DND-41 (cell line): ENCODE results near the gene BAHCC1.

Experiments used
- ATAC-seq: fragments of 200-7000 bp; cut with Tn5 transposase; 3 replicates; pipeline ENCODE4 v1.9.1; 2021; ENCODE audit warnings: low read depth; ENCODE audit not compliant: insufficient read depth
- DNase-seq: peaks from one replicate; pipeline ENCODE4 v3.0.0-alpha.2; 2020
- H2AFZ ChIP-seq: 2 replicates; pipeline ENCODE4 v1.6.0; 2012; ENCODE audit warnings: low read depth, low read length
- H3K27ac ChIP-seq: 2 replicates; pipeline ENCODE4 v1.5.1; 2012; ENCODE audit warnings: low read length, inconsistent platforms
- H3K27me3 ChIP-seq: fragments of 200-600 bp; sonication (generic); 2 replicates; pipeline ENCODE4 v1.6.0; 2012; ENCODE audit warnings: low read length, mild to moderate bottlenecking, inconsistent platforms; ENCODE audit not compliant: insufficient read depth, poor library complexity
- H3K36me3 ChIP-seq: 2 replicates; pipeline ENCODE4 v1.5.1; 2012; ENCODE audit warnings: low read length, inconsistent platforms; ENCODE audit not compliant: insufficient read depth
- H3K4me1 ChIP-seq: 2 replicates; pipeline ENCODE4 v1.5.1; 2012; ENCODE audit warnings: mild to moderate bottlenecking, low read length; ENCODE audit not compliant: insufficient read depth
- H3K4me2 ChIP-seq: 2 replicates; pipeline ENCODE4 v1.6.0; 2012; ENCODE audit warnings: mild to moderate bottlenecking, moderate library complexity, low read length, inconsistent platforms; ENCODE audit not compliant: insufficient read depth
- H3K4me3 ChIP-seq, 2 experiments: fragments of 200-600 bp in 1 of 2; shearing (Covaris generic) in 1 of 2; 2 replicates each; pipeline ENCODE4 v1.5.1; 2012 to 2016; ENCODE audit warnings: inconsistent platforms in 2 of 2, low read length in 2 of 2, mild to moderate bottlenecking in 2 of 2, low read depth in 1 of 2, moderate library complexity in 1 of 2
- H3K79me2 ChIP-seq: 2 replicates; pipeline ENCODE4 v1.6.0; 2012; ENCODE audit warnings: low read length, inconsistent platforms; ENCODE audit not compliant: insufficient read depth
- H3K9ac ChIP-seq: 2 replicates; pipeline ENCODE4 v1.6.0; 2012; ENCODE audit warnings: low read depth, mild to moderate bottlenecking, inconsistent platforms, low read length, moderate library complexity
- H3K9me3 ChIP-seq: 2 replicates; pipeline ENCODE4 v1.5.1; 2012; ENCODE audit warnings: low read length, moderate library complexity, mild to moderate bottlenecking, inconsistent platforms; ENCODE audit not compliant: insufficient read depth, severe bottlenecking
- H4K20me1 ChIP-seq: 2 replicates; pipeline ENCODE4 v1.6.0; 2012; ENCODE audit warnings: low read length; ENCODE audit not compliant: insufficient read depth
- CTCF ChIP-seq: IDR thresholded peaks from 2 replicates; pipeline ENCODE4 v1.5.1; 2012; ENCODE audit warnings: borderline replicate concordance, low read length, moderate library complexity, mild to moderate bottlenecking; ENCODE audit not compliant: poor library complexity, severe bottlenecking; ENCODE audit errors: extremely low read depth
- EZH2 ChIP-seq: IDR thresholded peaks from 3 replicates; pipeline ENCODE4 v1.6.1; 2012; ENCODE audit warnings: borderline replicate concordance, low read depth, mild to moderate bottlenecking, moderate library complexity, low read length, inconsistent platforms; ENCODE audit not compliant: severe bottlenecking

BAHCC1 gene

GRCh38 chr17:81487089-81487486 lies 91.8 kb downstream of the BAHCC1 start:
- Histone ChIP-seq H4K20me1 (no peaks in the 10 kb centered on the region), H3K27me3 (no peaks in the 10 kb centered on the region), H3K9me3 (no peaks in the 10 kb centered on the region), H3K4me1 (peaks cover 66% of the 10 kb centered on the region), H3K9ac (peak overlapping the region; percentile 98), H3K4me2 (peak overlapping the region; percentile 99), H3K4me3 (peak overlapping the region; percentile 57 to 85; a peak in 3 of 4 replicates), H3K27ac (peak overlapping the region; percentile 87), H3K79me2 (peaks cover 18% of the 10 kb centered on the region), H2AFZ (peak overlapping the region; percentile 98), H3K36me3 (no peaks in the 10 kb centered on the region; the same call in 1 of the 2 replicates)
- DNase-seq (no peak), ATAC-seq (no peak)
- TF ChIP-seq EZH2 (no peak), CTCF (no peak)

GRCh38 chr17:81487487-81488275 lies 92.4 kb downstream of the BAHCC1 start:
- DNase-seq: peak; percentile 85
- no peaks in the 10 kb centered on the region for H4K20me1 ChIP-seq
- H2AFZ ChIP-seq: peak overlapping the region; percentile 98
- no peaks in the 10 kb centered on the region for H3K9me3 ChIP-seq
- TF ChIP-seq CTCF (no peak), EZH2 (no peak)
- peak overlapping the region; percentile 98 for H3K9ac ChIP-seq
- peak overlapping the region; percentile 57 to 85 for H3K4me3 ChIP-seq
- peak; percentile 81 for ATAC-seq
- peak overlapping the region; percentile 87 for H3K27ac ChIP-seq
- peaks cover 18% of the 10 kb centered on the region for H3K79me2 ChIP-seq
- peaks cover 60% of the 10 kb centered on the region for H3K4me1 ChIP-seq
- no peaks in the 10 kb centered on the region; the same call in 1 of the 2 replicates for H3K36me3 ChIP-seq
- H3K27me3 ChIP-seq: no peaks in the 10 kb centered on the region
- peak overlapping the region; percentile 99 for H3K4me2 ChIP-seq

GRCh38 chr17:81488276-81488860 lies 93.1 kb downstream of the BAHCC1 start:
- TF ChIP-seq EZH2 (no peak), CTCF (no peak)
- H3K4me2 ChIP-seq: peak overlapping the region; percentile 99

More at GRCh38 chr17:81488276-81488860, 93.1 kb downstream of the BAHCC1 start:
- Histone ChIP-seq H3K9ac (peak overlapping the region; percentile 98), H3K4me3 (peak overlapping the region; percentile 47 to 85), H2AFZ (peak overlapping the region; percentile 98), H3K9me3 (no peaks in the 10 kb centered on the region), H3K27me3 (no peaks in the 10 kb centered on the region), H3K4me1 (peaks cover 53% of the 10 kb centered on the region), H4K20me1 (0 out of 2 replicates have a peak, but pooled peaks cover 3% of the 10 kb centered on the region), H3K36me3 (no peaks in the 10 kb centered on the region; the same call in 1 of the 2 replicates), H3K79me2 (peaks cover 15% of the 10 kb centered on the region), H3K27ac (peak overlapping the region; percentile 87)
- ATAC-seq (peak; percentile 3; the same call in 2 of the 3 replicates), DNase-seq (no peak)
